Karpas-422 (cell line): ENCODE measurements around the gene TMEM161A. TPM values are rescaled to one million over a fixed set of nuclear protein-coding genes. Genes with fewer than 3 reads are reported as not detected.

Source experiments
- DNase-seq: peaks from one replicate; pipeline ENCODE4 v3.0.0-alpha.2; 2015
- H2AFZ ChIP-seq: fragments of 200-600 bp; sonication (generic); 2 replicates; pipeline ENCODE4 v1.6.1; 2014; ENCODE audit warnings: antibody characterized with exemption, low read length, mixed read lengths
- H3K27ac ChIP-seq: fragments of 200-600 bp; sonication (generic); 2 replicates; pipeline ENCODE4 v1.5.1; 2014; ENCODE audit warnings: mild to moderate bottlenecking, low read length, moderate library complexity
- H3K27me3 ChIP-seq: fragments of 200-600 bp; sonication (generic); 2 replicates; pipeline ENCODE4 v1.6.1; 2014; ENCODE audit warnings: low read length, mixed read lengths
- H3K36me3 ChIP-seq: fragments of 200-600 bp; sonication (generic); 2 replicates; pipeline ENCODE4 v1.6.1; 2014; ENCODE audit warnings: low read length, mixed read lengths; ENCODE audit not compliant: insufficient read depth
- H3K4me1 ChIP-seq: fragments of 200-600 bp; sonication (generic); 2 replicates; pipeline ENCODE4 v1.6.1; 2014; ENCODE audit warnings: mild to moderate bottlenecking, low read length, mixed read lengths
- H3K4me2 ChIP-seq: fragments of 200-600 bp; sonication (generic); 2 replicates; pipeline ENCODE4 v1.6.1; 2014; ENCODE audit warnings: low read length, low read depth, mild to moderate bottlenecking; ENCODE audit not compliant: poor library complexity, severe bottlenecking
- H3K4me3 ChIP-seq: fragments of 200-600 bp; sonication (generic); 2 replicates; pipeline ENCODE4 v1.5.1; 2014; ENCODE audit warnings: mild to moderate bottlenecking, antibody characterized with exemption, low read length, mixed read lengths
- H3K79me2 ChIP-seq: fragments of 200-600 bp; sonication (generic); 2 replicates; pipeline ENCODE4 v1.6.1; 2014; ENCODE audit warnings: mild to moderate bottlenecking, low read length, mixed read lengths
- H3K9ac ChIP-seq: fragments of 200-600 bp; sonication (generic); 2 replicates; pipeline ENCODE4 v1.6.0; 2014; ENCODE audit warnings: low read length
- H3K9me2 ChIP-seq: fragments of 200-600 bp; sonication (generic), shearing (Covaris generic); replicated peaks from 2 replicates; pipeline ENCODE4 v1.6.0; 2014; ENCODE audit warnings: mild to moderate bottlenecking, low read length, moderate library complexity; ENCODE audit not compliant: insufficient read depth
- H3K9me3 ChIP-seq: fragments of 300-700, 200-600 bp; sonication (generic); 2 replicates; pipeline ENCODE4 v1.6.1; 2014; ENCODE audit warnings: low read length, mixed read lengths
- H4K20me1 ChIP-seq: fragments of 200-600 bp; sonication (generic); 2 replicates; pipeline ENCODE4 v1.6.1; 2014; ENCODE audit warnings: mild to moderate bottlenecking, antibody characterized with exemption, low read length, low read depth; ENCODE audit not compliant: insufficient read depth
- total RNA-seq: library from RNA; depleted of rRNA; stranded (reverse); fragments of >200 nt; shearing (Covaris generic); gene quantifications from 2 replicates; pipeline ENCODE4 v1.2.3, GENCODE V29; 2014; ENCODE audit warnings: low replicate concordance

Gene TMEM161A
- total RNA-seq, 1 experiment from 2014 or later = 24.9 TPM

GRCh38 chr19:19171821-19172532 lies 33.7 kb upstream of the TMEM161A start:
- Histone ChIP-seq H4K20me1 (peaks cover 11% of the 10 kb centered on the region; the same call in 1 of the 2 replicates), H3K27ac (peak overlapping the region; percentile 99), H3K9ac (peak overlapping the region; percentile 94), H2AFZ (no peak overlapping the region), H3K27me3 (no peaks in the 10 kb centered on the region), H3K9me2 (no peaks in the 10 kb centered on the region), H3K79me2 (peaks cover 34% of the 10 kb centered on the region), H3K4me2 (peak overlapping the region; percentile 89), H3K36me3 (peaks cover 20% of the 10 kb centered on the region; the same call in 1 of the 2 replicates), H3K4me1 (peaks cover 67% of the 10 kb centered on the region), H3K4me3 (peak overlapping the region; percentile 31; the same call in 1 of the 2 replicates), H3K9me3 (no peaks in the 10 kb centered on the region)
- peak; percentile 86 for DNase-seq

- H3K9me2 ChIP-seq = no peaks in the 10 kb centered on the region
- peak overlapping the region; percentile 94 for H3K9ac ChIP-seq
- no peak overlapping the region for H2AFZ ChIP-seq
- H3K4me3 ChIP-seq = peak overlapping the region; percentile 78
- no peaks in the 10 kb centered on the region for H3K27me3 ChIP-seq
- H3K4me1 ChIP-seq = peaks cover 76% of the 10 kb centered on the region
- H3K27ac ChIP-seq = peak overlapping the region; percentile 99
- peak overlapping the region; percentile 89 for H3K4me2 ChIP-seq
- peaks cover 24% of the 10 kb centered on the region; the same call in 1 of the 2 replicates for H3K36me3 ChIP-seq
- H3K9me3 ChIP-seq = no peaks in the 10 kb centered on the region
- peak; percentile 51 for DNase-seq
- H4K20me1 ChIP-seq = peaks cover 16% of the 10 kb centered on the region; the same call in 1 of the 2 replicates
- H3K79me2 ChIP-seq = peaks cover 43% of the 10 kb centered on the region
Observed at GRCh38 chr19:19170873-19171672, 32.8 kb upstream of the TMEM161A start.

- Histone ChIP-seq H3K36me3 (peaks cover 29% of the 10 kb centered on the region; the same call in 1 of the 2 replicates), H3K27ac (peak within 1 kb of the TSS; percentile 99), H3K9me2 (no peaks in the 10 kb centered on the region), H3K4me3 (peak within 1 kb of the TSS; percentile 78), H3K79me2 (peaks cover 51% of the 10 kb centered on the region), H3K4me2 (peak within 1 kb of the TSS; percentile 89), H3K9me3 (no peaks in the 10 kb centered on the region), H4K20me1 (peaks cover 24% of the 10 kb centered on the region; the same call in 1 of the 2 replicates), H3K9ac (peak within 1 kb of the TSS; percentile 94), H3K4me1 (peaks cover 83% of the 10 kb centered on the region), H2AFZ (no peak within 1 kb of the TSS), H3K27me3 (no peaks in the 10 kb centered on the region)
- DNase-seq = peak; percentile 98
Observed at GRCh38 chr19:19170053-19170872, 32.0 kb upstream of the TMEM161A start, which contains the start of gene MEF2B. TSS of gene MEF2B (minus strand) at chr19:19170263. CDS start at chr19:19150735, 19,528 bp downstream.

- H2AFZ ChIP-seq = no peak overlapping the region
- H3K36me3 ChIP-seq = peaks cover 29% of the 10 kb centered on the region; the same call in 1 of the 2 replicates
Observed at GRCh38 chr19:19169236-19170052, 31.2 kb upstream of the TMEM161A start.

GRCh38 chr19:19167612-19168011 lies 29.3 kb upstream of the TMEM161A start:
- Histone ChIP-seq H3K27me3 (no peaks in the 10 kb centered on the region), H3K4me1 (peaks cover 86% of the 10 kb centered on the region), H3K4me2 (peak overlapping the region; percentile 89), H3K36me3 (peaks cover 29% of the 10 kb centered on the region; the same call in 1 of the 2 replicates), H3K9me2 (no peaks in the 10 kb centered on the region), H2AFZ (no peak overlapping the region), H3K27ac (peak overlapping the region; percentile 99), H3K79me2 (peaks cover 66% of the 10 kb centered on the region), H3K9me3 (no peaks in the 10 kb centered on the region), H3K9ac (peak overlapping the region; percentile 94), H3K4me3 (peak overlapping the region; percentile 78), H4K20me1 (peaks cover 30% of the 10 kb centered on the region; the same call in 1 of the 2 replicates)
- DNase-seq = peak; percentile 65

More at GRCh38 chr19:19169236-19170052, 31.2 kb upstream of the TMEM161A start:
- peaks cover 83% of the 10 kb centered on the region for H3K4me1 ChIP-seq
- no peaks in the 10 kb centered on the region for H3K9me3 ChIP-seq
- peak overlapping the region; percentile 99 for H3K27ac ChIP-seq
- H3K27me3 ChIP-seq = no peaks in the 10 kb centered on the region
- H4K20me1 ChIP-seq = peaks cover 30% of the 10 kb centered on the region; the same call in 1 of the 2 replicates
- peak overlapping the region; percentile 78 for H3K4me3 ChIP-seq
- peak overlapping the region; percentile 89 for H3K4me2 ChIP-seq
- H3K9ac ChIP-seq = peak overlapping the region; percentile 94
- DNase-seq = peak; percentile 72
- H3K9me2 ChIP-seq = no peaks in the 10 kb centered on the region
- H3K79me2 ChIP-seq = peaks cover 59% of the 10 kb centered on the region

GRCh38 chr19:19165396-19165795 lies 27.1 kb upstream of the TMEM161A start:
- H3K9me2 ChIP-seq = no peaks in the 10 kb centered on the region
- peaks cover 74% of the 10 kb centered on the region for H3K79me2 ChIP-seq
- H3K36me3 ChIP-seq = peaks cover 29% of the 10 kb centered on the region; the same call in 1 of the 2 replicates
- H3K27me3 ChIP-seq = no peaks in the 10 kb centered on the region
- no peaks in the 10 kb centered on the region for H3K9me3 ChIP-seq
- peaks cover 86% of the 10 kb centered on the region for H3K4me1 ChIP-seq
- peak overlapping the region; percentile 94 for H3K9ac ChIP-seq
- peak; percentile 41 for DNase-seq
- H3K4me3 ChIP-seq = peak overlapping the region; percentile 78; the same call in 1 of the 2 replicates
- peak overlapping the region; percentile 89 for H3K4me2 ChIP-seq
- H3K27ac ChIP-seq = peak overlapping the region; percentile 99
- no peak overlapping the region for H2AFZ ChIP-seq
- H4K20me1 ChIP-seq = peaks cover 35% of the 10 kb centered on the region; the same call in 1 of the 2 replicates

- Histone ChIP-seq H2AFZ (no peak overlapping the region), H3K4me3 (peak overlapping the region; percentile 51; the same call in 1 of the 2 replicates), H3K9me2 (no peaks in the 10 kb centered on the region), H3K36me3 (peaks cover 18% of the 10 kb centered on the region; the same call in 1 of the 2 replicates), H3K4me2 (peak overlapping the region; percentile 89), H3K9ac (peak overlapping the region; percentile 94), H3K9me3 (no peaks in the 10 kb centered on the region), H4K20me1 (peaks cover 34% of the 10 kb centered on the region; the same call in 1 of the 2 replicates), H3K79me2 (peaks cover 60% of the 10 kb centered on the region), H3K27ac (peak overlapping the region; percentile 99), H3K4me1 (peaks cover 100% of the 10 kb centered on the region), H3K27me3 (no peaks in the 10 kb centered on the region)
- DNase-seq = no peak
Observed at GRCh38 chr19:19162495-19162894, 24.2 kb upstream of the TMEM161A start.
